Measurements from ENCODE around the gene VRTN. TPM values are rescaled to one million over a fixed set of nuclear protein-coding genes. Genes with fewer than 3 reads are reported as not detected.
"Not testable (repeated sequence)": the region's sequence is repeated elsewhere in the genome, so short reads cannot be mapped to it uniquely, and the experiment has no call there.

The VRTN gene
- not detected in 2 replicates for total RNA-seq (2014; rRNA removed; shearing (Covaris generic))

DNA sequence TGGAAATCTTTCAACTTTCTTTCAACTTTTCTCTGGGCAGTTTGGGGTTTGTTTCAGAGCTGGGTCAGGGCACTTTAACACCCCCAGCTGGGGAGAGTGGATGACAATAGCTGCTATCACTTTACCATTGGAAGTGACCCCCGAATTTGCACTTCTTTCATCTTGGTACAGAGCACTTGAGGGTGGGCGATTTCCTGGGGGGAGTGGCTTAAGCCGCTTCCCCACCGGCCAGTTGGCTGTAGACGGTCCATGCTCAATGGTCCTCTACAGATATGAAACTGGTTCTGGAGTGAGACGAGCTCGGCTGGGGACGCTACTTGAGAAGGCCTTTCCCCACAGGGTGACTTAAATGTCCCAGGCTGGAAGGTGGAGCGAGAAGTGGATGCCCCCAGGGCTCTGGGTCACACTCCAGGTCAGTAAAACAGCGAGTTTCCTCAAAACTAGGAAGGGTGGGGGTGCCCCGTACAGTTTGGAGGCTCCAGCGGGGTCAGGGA lies at the start of gene VRTN:
Gene VRTN (plus strand): TSS at position 231 of the 494 bp plus-strand sequence. CDS start 8,313 bp downstream, outside the sequence.
- no peak for DNase-seq (ENCODE audit: low read depth)

DNA sequence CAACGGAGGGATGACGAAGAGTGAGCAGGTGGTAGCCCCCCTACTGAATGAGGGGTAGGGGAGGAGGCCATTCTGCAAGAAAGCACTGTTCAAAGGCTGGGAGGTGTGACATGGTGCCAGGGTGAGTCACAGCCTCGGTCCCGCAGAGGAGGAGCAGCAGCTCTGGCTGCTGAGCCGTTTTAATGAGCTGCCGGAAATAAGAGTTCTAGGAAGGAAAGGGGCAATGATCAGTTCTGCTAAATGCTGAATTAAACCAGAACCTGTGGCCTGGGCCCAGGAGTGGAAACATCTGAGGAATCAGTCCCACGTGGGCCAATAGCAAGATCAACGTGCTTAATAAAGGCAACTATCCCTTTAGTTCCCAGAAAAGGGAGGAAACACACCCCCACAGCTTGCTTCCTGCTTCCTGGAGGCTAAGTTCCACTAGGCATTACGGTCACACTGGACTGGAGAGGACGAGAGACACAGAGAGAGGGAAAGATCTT lies 49.2 kb upstream of the VRTN start:
- peak; percentile 80 for DNase-seq (ENCODE audit: low read depth)

DNA sequence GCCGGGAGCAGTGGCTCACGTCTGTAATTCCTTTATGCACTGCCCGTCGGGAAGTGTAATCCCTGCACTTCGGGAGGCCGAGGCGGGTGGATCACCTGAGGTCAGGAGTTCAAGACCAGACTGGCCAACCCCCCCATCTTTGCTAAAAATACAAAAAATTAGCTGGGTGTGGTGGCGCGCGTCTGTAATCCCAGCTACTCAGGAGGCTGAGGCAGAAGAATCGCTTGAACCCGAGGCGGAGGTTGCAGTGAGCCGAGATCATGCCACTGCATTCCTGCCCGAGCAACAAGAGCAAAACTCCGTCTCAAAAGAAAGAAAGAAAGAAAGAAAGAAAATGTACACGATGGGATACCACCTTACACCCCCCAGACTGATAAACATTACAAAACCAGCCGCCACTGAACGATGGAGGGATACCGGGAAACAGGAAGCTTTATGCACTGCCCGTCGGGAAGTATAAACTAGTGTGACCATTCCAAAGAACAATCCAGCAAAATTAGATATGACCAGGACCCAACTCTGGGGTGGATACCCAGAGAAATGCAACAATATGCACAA lies 46.6 kb upstream of the VRTN start:
- no peak for DNase-seq (ENCODE audit: low read depth)

DNA sequence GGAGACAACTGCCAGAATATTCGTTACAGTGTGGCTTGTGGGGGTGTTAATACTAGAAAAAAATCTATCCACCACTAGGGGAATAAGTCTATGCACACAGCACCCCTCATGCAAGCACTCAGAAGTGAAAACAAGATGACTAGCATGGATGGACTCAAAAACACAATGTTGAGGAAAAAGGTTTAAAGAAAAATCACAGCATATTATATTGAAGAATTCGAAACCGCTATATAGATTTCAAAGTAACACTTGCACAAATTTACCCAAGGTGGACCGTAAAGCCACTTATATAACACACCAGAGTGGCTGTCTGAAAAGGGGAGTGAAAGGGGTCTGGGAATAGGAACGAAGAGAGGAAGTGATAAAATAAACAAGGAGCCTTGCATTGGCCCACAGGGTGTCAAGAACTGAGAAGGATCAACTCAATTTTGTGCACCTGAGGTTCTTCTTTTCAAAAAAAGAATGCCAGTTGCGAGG lies 46.1 kb upstream of the VRTN start:
- peak; percentile 45 for DNase-seq (ENCODE audit: low read depth)

GRCh38 chr14:74302634-74303569 lies 45.4 kb upstream of the VRTN start, which contains the start of gene ABCD4:
ABCD4 (minus strand) TSS chr14:74302934; CDS start chr14:74302912, 22 bp downstream.
- peak; percentile 95 for DNase-seq (ENCODE audit: low read depth)

GRCh38 chr14:74308695-74309094 lies 39.6 kb upstream of the VRTN start:
- no peak for DNase-seq (ENCODE audit: low read depth)

- no peak for DNase-seq (ENCODE audit: low read depth)
Measured at GRCh38 chr14:74309125-74310022, 38.9 kb upstream of the VRTN start.

DNA sequence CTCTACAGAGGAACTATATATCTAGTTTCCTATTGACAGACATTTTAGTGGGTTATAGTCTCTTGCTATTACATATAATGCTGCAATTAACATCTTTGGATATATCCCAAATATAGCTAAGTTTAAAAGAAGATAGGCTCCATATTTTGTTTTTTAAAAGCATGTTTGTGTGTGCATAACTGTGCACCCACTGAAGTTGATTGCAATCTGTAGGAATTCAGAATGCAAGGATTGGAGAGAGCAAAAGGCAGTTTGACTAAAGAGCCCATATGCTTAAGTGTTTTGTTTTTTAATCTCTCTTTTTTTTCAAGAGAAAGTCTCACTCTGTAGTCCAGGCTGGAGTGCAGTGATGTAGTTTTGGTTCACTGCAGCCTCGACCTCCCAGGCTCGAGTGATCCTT lies 36.1 kb upstream of the VRTN start:
- DNase-seq (ENCODE audit: low read depth): no peak

- no peak for DNase-seq (ENCODE audit: low read depth)
Measured at GRCh38 chr14:74313601-74314000, 34.7 kb upstream of the VRTN start.

- DNase-seq (ENCODE audit: low read depth): no peak
Measured at GRCh38 chr14:74314576-74314975, 33.7 kb upstream of the VRTN start.

DNA sequence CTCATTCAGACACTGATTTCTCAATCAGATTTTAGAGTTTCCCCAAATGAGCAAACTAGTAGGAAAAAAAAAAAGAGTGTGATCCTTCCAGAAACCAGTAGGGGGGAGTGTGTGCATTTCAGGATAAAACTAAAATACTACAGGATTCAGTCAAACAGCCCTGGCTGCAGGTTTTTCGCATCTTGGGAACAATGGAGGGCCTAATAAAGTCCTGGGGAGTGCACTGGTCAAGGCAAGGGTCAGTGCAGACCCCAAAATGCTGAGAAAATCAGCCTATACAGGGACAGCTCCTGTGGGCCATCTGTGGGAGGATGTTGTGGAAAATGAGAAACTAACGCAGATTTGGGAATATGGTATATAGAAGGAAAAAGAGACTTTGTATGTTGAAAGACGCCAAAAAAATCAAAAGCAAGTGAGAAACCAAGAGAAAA lies 23.3 kb upstream of the VRTN start:
- peak; percentile 17 for DNase-seq (ENCODE audit: low read depth)

GRCh38 chr14:74325446-74325845 lies 22.8 kb upstream of the VRTN start:
- DNase-seq (ENCODE audit: low read depth): no peak

GRCh38 chr14:74326369-74327152 lies 21.7 kb upstream of the VRTN start:
- no peak for DNase-seq (ENCODE audit: low read depth)

GRCh38 chr14:74329950-74330552 lies 18.2 kb upstream of the VRTN start:
- DNase-seq (ENCODE audit: low read depth): not testable (repeated sequence)

DNA sequence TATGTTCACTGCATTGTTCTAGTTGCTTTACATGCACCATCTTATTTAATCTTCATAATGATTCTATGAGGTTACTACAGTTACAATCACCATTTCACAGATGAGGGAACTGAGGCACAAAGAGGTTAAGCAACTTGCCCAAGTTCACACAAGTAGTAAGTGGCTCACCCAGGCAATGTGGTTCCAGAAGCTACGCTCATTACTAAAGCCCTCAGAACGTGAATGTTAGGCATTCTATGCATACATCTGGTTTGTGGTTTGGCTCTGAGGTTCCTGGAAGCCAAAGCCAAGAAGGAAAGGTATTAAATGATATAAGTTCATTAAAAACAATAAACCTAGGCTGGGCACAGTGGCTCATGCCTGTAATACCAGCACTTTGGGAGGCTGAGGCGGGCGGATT lies 14.4 kb upstream of the VRTN start:
- DNase-seq (ENCODE audit: low read depth): peak; percentile 82

GRCh38 chr14:74346341-74346740 lies 1.9 kb upstream of the VRTN start:
- no peak for DNase-seq (ENCODE audit: low read depth)

DNA sequence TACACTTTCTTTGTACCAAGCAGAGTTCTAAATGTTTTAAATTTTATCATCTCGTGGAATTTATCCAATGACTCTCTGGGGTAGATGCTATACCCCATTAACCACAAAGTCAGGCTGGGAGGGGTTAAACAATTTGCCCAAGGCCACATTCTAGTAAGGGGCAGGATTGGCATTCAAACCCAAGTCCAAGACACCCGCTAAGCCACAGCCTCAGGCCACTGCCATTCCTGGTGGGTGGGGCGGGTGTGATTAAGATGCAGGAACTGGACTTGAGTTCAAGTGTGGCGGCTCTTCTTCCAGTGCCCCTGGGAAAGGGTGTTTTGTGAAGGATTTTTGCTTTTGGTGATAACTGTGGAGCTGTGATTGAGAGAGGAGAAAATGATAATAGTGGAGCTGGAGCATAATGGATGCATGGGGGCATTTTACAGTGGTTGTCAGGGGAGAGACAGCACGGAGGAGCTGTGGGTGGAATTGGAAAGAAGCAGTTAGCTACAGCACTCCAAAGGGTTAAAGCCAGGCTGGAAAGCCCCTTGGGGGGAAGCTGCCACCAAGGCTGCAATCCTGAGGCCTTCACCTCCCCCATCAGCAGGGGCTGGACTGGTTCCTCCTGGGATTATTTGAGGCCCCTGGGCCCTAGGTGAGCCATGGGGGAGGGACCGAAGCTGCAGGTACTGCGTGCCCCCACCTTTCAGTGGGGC lies 1.0 kb upstream of the VRTN start:
- no peak for DNase-seq (ENCODE audit: low read depth)

DNA sequence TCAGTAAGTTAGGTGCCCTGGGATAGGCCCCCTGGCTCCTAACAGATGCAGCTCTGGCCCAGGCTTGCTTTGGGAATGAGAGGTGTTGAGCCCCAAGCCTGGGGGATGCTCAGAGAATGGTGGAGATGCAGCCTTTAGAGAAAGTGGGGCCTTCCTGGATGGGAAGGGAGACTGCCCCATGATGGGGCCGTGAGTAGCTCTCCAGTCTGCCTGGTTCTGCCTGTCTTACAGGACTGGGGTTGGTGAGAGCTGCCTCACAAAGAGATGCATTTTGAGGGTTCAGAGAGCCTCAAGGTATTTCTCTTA lies 523 bp upstream of the VRTN start:
- DNase-seq (ENCODE audit: low read depth): no peak

DNA sequence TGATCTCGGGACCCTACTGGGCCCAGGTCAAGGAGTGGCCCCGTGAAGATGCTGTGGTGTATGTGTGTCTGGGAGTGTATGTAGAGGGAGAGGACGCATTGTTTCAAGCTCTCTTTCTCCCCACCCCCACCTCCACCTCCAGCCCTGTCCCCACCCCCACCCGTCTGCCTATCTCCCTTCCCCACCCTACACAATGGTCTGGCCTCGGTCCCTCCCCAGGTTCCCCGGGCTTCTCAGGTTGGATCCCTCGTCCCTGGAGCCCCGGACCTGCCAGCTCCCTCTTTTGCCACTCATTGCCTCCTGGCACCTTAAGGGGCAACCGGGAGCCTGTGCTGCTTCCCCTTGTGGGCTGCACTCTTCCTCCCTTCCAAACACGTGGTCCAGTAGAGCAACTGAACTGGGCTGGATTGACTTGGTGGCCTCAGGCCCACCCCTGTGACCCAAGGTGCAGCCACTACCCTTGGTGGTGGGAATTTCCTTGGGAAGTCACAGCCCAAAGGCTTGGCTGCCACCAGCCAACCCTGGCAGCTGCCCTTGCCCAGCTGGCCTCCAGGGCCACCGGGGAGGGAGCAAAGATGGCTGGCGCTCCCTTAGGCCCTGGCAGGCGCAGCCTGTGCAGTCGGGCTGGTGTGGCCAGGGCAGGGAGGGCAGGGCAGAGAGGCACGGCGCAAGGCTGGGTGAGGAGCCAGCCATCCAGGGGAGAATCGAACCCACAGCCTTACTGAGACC lies 628 bp downstream of the VRTN start:
- no peak for DNase-seq (ENCODE audit: low read depth)
